IMR-90 (cell line): ENCODE results near the gene CTRB1.

Source experiments
- CEBPB ChIP-seq: IDR thresholded peaks from 2 replicates; pipeline ENCODE4 v1.6.1; 2012; ENCODE audit warnings: low read depth, low read length, improper control_type of control experiment
- MXI1 ChIP-seq: IDR thresholded peaks from 2 replicates; pipeline ENCODE4 v1.6.1; 2012; ENCODE audit warnings: low read depth, mild to moderate bottlenecking, low read length, moderate library complexity, borderline replicate concordance
- POLR2A ChIP-seq: IDR thresholded peaks from 2 replicates; pipeline ENCODE4 v1.6.1; 2012; ENCODE audit warnings: mild to moderate bottlenecking, low read depth, low read length
- SMC3 ChIP-seq: fragments of 150-350 bp; IDR thresholded peaks from 2 replicates; pipeline ENCODE4 v1.6.1; 2016; ENCODE audit warnings: low read depth, mild to moderate bottlenecking, antibody characterized with exemption, low read length, moderate library complexity
- TF ChIP-seq, protein P1 (sequence below): conservative IDR thresholded peaks from 2 replicates; pipeline ENCODE4 v1.5.1; 2012; ENCODE audit warnings: mild to moderate bottlenecking, low read depth, low read length, improper control_type of control experiment

DNA sequence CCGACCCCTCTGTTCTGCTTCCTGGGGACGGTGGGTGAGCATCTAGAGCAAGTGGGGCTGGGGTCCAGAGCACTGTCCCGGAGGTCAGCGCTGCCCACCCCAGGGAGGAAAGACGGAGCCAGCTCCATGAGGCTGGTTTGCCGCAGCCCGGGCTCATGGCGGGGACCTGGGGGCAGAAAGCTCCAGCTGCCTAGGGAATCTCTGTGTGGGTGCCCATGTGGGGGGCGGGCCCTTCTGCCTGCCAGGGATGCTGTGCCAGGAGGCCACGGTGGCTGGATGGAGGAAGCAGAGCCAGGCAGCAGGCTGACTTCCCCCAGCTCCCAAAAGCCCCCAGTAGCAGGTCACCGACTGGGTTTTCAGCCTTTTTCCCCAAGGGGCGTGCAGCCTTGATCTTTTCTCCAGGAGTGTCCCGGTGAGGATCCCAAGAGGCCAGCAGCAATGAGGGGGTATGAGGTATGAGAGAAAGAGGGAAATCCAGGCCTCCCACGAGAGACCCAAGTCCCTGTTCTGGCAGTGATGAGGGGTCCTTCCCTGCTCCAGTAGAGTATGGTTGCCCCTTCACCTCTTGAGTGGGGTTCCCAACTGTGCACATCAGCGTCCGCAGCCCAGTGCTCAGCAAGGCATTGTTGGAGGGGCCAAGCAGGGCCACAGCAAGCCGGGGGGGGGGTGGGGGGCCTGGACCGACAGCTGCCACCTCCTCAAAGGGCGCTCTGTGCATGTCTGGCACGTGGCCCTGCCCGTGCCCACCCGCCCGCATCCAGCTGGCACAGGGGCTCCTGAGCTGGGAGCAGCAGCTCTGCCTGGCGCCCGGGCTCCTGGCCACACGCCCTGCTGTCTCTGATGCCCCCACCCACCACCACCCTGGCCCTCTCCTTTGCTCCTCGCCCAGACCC is 48.2 kb downstream of the CTRB1 start:
- TF ChIP-seq, protein P1, sequence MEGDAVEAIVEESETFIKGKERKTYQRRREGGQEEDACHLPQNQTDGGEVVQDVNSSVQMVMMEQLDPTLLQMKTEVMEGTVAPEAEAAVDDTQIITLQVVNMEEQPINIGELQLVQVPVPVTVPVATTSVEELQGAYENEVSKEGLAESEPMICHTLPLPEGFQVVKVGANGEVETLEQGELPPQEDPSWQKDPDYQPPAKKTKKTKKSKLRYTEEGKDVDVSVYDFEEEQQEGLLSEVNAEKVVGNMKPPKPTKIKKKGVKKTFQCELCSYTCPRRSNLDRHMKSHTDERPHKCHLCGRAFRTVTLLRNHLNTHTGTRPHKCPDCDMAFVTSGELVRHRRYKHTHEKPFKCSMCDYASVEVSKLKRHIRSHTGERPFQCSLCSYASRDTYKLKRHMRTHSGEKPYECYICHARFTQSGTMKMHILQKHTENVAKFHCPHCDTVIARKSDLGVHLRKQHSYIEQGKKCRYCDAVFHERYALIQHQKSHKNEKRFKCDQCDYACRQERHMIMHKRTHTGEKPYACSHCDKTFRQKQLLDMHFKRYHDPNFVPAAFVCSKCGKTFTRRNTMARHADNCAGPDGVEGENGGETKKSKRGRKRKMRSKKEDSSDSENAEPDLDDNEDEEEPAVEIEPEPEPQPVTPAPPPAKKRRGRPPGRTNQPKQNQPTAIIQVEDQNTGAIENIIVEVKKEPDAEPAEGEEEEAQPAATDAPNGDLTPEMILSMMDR = no peak
- TF ChIP-seq SMC3 = no peak
- TF ChIP-seq MXI1 = no peak
- no peak for TF ChIP-seq CEBPB
- TF ChIP-seq POLR2A = no peak
